Renal pelvis (tissue), 4 donors: ENCODE measurements around the gene MRPL11. TPM values are rescaled to one million over a fixed set of nuclear protein-coding genes. Genes with fewer than 3 reads are reported as not detected.

ENCODE experiments used
- DNase-seq: peaks from one replicate; pipeline ENCODE4 v3.0.0-alpha.2; 2013
- polyA plus RNA-seq, 3 donors: library from polyadenylated mRNA; unstranded; fragments of 120-200 nt; gene quantifications; one replicate each; pipeline ENCODE4 v1.2.1, GENCODE V29; 2013; ENCODE audit not compliant: insufficient read length in 3 of 3

Gene MRPL11
- polyA plus RNA-seq, 3 donors = 65.9 to 89.6 (median 85.9) TPM

GRCh38 chr11:66410191-66410590 is 28.5 kb downstream of the MRPL11 start:
- DNase-seq = no peak

- no peak for DNase-seq
Measured at GRCh38 chr11:66409226-66409625, 29.4 kb downstream of the MRPL11 start.

DNA sequence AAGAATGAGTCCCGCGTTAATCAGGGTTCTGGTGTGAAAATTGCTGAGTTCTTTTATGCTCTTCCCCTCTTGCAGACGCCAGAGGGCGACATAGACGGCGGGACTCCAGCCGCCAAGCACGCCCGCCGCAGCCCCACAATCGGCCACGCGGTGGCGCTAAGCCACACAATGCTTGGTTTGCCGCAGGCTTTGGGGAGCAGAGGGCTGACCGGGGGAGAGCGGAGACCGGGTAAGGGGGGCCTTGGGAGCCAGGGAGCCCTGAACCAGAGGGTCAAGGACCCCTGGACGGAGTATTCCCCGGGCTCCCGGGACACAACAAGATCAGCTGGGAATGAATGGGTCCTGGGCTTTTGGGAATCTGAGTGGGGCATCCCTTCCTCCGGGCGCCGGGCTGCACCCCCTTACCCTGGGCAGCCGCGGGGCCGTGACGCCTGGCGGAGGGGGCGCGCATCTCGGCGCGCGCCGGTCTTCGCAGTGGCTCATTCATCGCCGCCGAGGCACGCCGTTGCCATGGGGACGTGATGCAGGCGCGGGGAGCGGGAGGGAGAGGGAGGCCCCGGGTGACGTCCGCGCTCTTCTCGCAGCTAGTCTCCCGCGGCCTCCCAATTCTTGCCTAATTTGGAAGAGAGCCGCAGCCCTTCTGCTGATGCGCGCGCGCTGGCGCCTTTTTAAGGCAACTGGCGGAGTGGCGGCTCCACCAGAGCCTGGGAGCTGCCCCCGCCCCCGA is 30.0 kb downstream of the MRPL11 start:
- DNase-seq = peak; percentile 85

- DNase-seq = no peak
Measured at GRCh38 chr11:66407651-66408050, 31.0 kb downstream of the MRPL11 start.

DNA sequence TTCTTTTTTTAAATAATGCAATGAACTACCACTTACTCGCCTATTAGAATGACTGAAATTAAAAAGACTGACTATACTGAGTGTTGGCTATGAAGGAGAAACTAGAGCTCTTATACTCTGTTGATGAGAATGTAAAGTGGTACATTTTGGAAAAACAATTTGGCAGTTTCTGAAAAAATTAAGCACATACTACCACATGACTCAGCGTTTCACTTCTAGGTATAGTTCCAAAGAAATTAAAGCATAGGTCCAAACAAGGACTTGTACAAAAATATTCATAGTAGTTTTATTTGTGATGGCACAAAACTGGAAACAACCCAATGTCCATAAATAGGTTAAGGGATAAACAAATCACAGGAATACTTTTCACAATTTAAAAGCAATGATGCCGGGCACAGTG is 44.7 kb downstream of the MRPL11 start:
- DNase-seq = no peak

- DNase-seq = no peak
Measured at GRCh38 chr11:66391322-66391721, 47.3 kb downstream of the MRPL11 start.

DNA sequence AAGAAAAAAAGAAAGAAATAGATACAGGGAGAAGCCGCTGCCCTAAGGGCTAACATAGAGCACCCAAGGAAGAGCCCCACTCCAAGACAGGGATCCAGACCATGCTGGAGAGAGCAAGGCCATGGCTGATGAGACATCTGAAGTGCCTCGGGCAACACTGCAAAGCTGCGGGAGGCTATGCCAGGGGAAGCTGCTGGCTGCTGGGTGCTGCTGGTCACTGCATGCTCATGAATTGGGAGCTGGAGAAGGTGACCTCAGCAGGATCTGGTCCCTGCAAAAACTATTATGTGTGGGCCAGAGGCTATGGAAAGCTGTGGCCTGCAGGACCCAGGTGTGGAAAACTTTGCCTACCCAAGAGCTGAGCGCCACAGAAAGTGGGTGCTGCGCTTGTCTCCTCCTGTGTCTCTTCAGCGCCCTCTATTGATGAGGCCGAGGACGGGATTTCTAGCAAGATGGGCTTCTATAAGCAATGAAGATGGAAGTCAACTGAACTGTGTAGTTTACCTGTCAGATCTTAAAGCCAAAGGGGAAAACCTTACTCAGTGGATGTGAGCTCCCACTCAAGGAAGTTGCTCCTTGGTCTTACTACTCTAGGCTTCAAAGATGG is 49.8 kb downstream of the MRPL11 start:
- DNase-seq = peak; percentile 57

DNA sequence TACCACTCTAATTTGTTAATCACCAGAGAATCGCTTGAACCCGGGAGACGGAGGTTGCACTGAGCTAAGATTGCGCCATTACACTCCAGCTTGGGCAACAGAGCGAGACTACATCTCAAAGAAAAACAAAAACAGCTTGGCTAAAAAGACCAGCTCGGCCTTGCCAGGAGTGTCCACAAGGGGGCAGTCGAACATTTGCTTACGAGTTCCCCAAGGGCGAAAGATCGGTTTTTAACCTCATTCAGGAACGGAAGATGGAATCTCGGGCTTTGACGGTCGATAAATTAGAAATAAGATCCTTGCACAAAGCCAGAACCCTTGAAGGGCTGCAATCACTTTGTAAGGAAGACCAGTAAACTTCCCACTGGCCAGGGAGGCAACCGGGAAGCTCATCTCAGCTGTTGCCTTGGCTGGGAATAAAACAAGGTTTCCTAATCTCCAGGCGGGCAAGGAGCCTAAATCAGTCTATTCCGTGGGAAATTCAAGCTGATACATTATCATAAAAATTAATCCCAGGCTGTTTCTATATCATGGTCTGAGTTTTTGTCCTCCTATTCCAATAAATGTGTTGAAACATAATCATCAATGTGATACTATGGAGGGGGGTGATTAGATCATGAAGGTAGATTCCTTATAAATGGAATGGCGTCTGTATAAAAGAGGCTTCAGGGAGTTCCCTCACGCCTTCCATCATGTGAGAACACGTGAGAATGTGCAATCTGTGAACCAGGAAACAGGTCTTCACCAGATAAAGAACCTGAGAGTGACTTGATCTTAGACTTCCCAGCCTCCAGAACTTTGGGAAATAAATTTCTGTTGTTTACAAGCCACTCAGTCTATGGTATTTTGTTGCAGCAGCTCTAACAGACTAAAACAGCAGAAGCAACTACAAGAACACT is 52.2 kb downstream of the MRPL11 start:
- peak; percentile 91 for DNase-seq

Other genes starting within 250 kb of the MRPL11 start
- gene KLC2, start 181.1 kb downstream of the MRPL11 start, polyA plus RNA-seq = 10 to 100 TPM; 26.8 to 29.7 (median 28.7) TPM
- gene RAB1B, start 170.2 kb downstream of the MRPL11 start, polyA plus RNA-seq = 100 to 1,000 TPM; 129 to 152 (median 142) TPM
- 1 to 10 TPM; 4.3 to 4.4 (median 4.4) TPM for gene CNIH2, start 160.7 kb downstream of the MRPL11 start, polyA plus RNA-seq
- gene YIF1A, start 149.7 kb downstream of the MRPL11 start, polyA plus RNA-seq = 10 to 100 TPM; 57.3 to 65.9 (median 65.3) TPM
- under 1 TPM in 1 of 3 donors, not detected in 2; 0.13 TPM for gene TMEM151A, start 147.0 kb downstream of the MRPL11 start, polyA plus RNA-seq
- 10 to 100 TPM; 54.2 to 97.9 (median 70.3) TPM for gene CD248, start 121.8 kb downstream of the MRPL11 start, polyA plus RNA-seq
- 1 to 10 TPM; 2.4 to 3.5 (median 3.0) TPM for gene RIN1, start 102.4 kb downstream of the MRPL11 start, polyA plus RNA-seq
- gene BRMS1, start 93.7 kb downstream of the MRPL11 start, polyA plus RNA-seq = 10 to 100 TPM; 36.3 to 39.3 (median 38.6) TPM
- 10 to 100 TPM; 52.6 to 58.7 (median 56.2) TPM for gene B4GAT1, start 91.2 kb downstream of the MRPL11 start, polyA plus RNA-seq
- gene SLC29A2, start 67.1 kb downstream of the MRPL11 start, polyA plus RNA-seq = 10 to 100 TPM; 22.9 to 27.8 (median 26.7) TPM
- gene NPAS4, start 17.8 kb downstream of the MRPL11 start, polyA plus RNA-seq = under 1 TPM; 0.10 to 0.35 (median 0.13) TPM
- 1 to 10 TPM; 5.9 to 7.0 (median 6.2) TPM for gene PELI3, start 28.1 kb upstream of the MRPL11 start, polyA plus RNA-seq
- gene DPP3, start 41.6 kb upstream of the MRPL11 start, polyA plus RNA-seq = 10 to 100 TPM; 26.2 to 29.4 (median 27.5) TPM
- 100 to 1,000 TPM in 1 of 3 donors, 10 to 100 TPM in 2; 69.6 to 103 (median 93.6) TPM for gene BBS1, start 71.8 kb upstream of the MRPL11 start, polyA plus RNA-seq
- 10 to 100 TPM; 10.3 to 11.3 (median 10.4) TPM for gene ZDHHC24, start 107.2 kb upstream of the MRPL11 start, polyA plus RNA-seq
- gene ACTN3, start 108.1 kb upstream of the MRPL11 start, polyA plus RNA-seq = under 1 TPM; 0.32 to 0.67 (median 0.43) TPM
- gene CTSF, start 129.8 kb upstream of the MRPL11 start, polyA plus RNA-seq = 100 to 1,000 TPM in 1 of 3 donors, 10 to 100 TPM in 2; 83.8 to 108 (median 93.4) TPM
- gene CCDC87, start 154.2 kb upstream of the MRPL11 start, polyA plus RNA-seq = under 1 TPM; 0.31 to 0.37 (median 0.36) TPM
- gene CCS, start 154.3 kb upstream of the MRPL11 start, polyA plus RNA-seq = 10 to 100 TPM; 57.6 to 74.5 (median 69.1) TPM
- 10 to 100 TPM; 77.2 to 97.2 (median 92.4) TPM for gene RBM14, start 177.8 kb upstream of the MRPL11 start, polyA plus RNA-seq
- 100 to 1,000 TPM; 251 to 282 (median 270) TPM for gene RBM4, start 199.9 kb upstream of the MRPL11 start, polyA plus RNA-seq
- gene RBM4B, start 239.0 kb upstream of the MRPL11 start, polyA plus RNA-seq = 10 to 100 TPM; 60.9 to 80.4 (median 76.6) TPM